K562 (cell line): Measurements from ENCODE around the gene FBLIM1.

ENCODE experiments used
- CREB1 ChIP-seq, 2 experiments: sonication (generic) in 1 of 2; formaldehyde crosslinking in 1 of 2; IDR thresholded peaks; 2 replicates each; pipeline versions ENCODE4 v1.6.1 to v1.8.0; 2012 to 2022; ENCODE audit warnings: inconsistent platforms in 1 of 2, mild to moderate bottlenecking in 1 of 2, missing genetic modification reagents in 1 of 2, moderate library complexity in 1 of 2
- CTCF ChIP-seq, 3 experiments: IDR thresholded peaks in 2 of 3; conservative IDR thresholded peaks in 1 of 3; 2 replicates each; pipeline ENCODE4 v1.5.1; 2011 to 2012; ENCODE audit warnings: low read length in 3 of 3, mild to moderate bottlenecking in 3 of 3, control low read depth in 2 of 3, improper control_type of control experiment in 1 of 3, inconsistent platforms in 1 of 3, low read depth in 1 of 3, mixed read lengths in 1 of 3, moderate library complexity in 1 of 3; ENCODE audit not compliant: insufficient read depth in 2 of 3
- ELF4 ChIP-seq: fragments of 450-650 bp; formaldehyde crosslinking; IDR thresholded peaks from 2 replicates; pipeline ENCODE4 v1.4.0; 2022; ENCODE audit warnings: missing genetic modification characterization
- EZH2 ChIP-seq: IDR thresholded peaks from 2 replicates; pipeline ENCODE4 v1.6.1; 2012; ENCODE audit warnings: low read depth, mild to moderate bottlenecking, inconsistent platforms, low read length, borderline replicate concordance
- MXI1 ChIP-seq: IDR thresholded peaks from 2 replicates; pipeline ENCODE4 v1.6.1; 2011; ENCODE audit warnings: low read depth, mild to moderate bottlenecking, improper control_type of control experiment, low read length
- MYNN ChIP-seq, 2 experiments: sonication (generic); formaldehyde crosslinking in 1 of 2; IDR thresholded peaks; 2 replicates each; pipeline versions ENCODE4 v1.5.0 to v1.6.1; 2016 to 2020; ENCODE audit warnings: antibody characterized with exemption in 1 of 2, missing genetic modification reagents in 1 of 2
- SMC3 ChIP-seq: conservative IDR thresholded peaks from 2 replicates; pipeline ENCODE4 v1.6.1; 2011; ENCODE audit warnings: low read depth, low read length, improper control_type of control experiment; ENCODE audit not compliant: insufficient read depth
- SNAPC5 ChIP-seq: fragments of 250-450 bp; sonication (Bioruptor Pico); IDR thresholded peaks from 2 replicates; pipeline ENCODE4 v1.8.0; 2021; ENCODE audit warnings: moderate library complexity, mild to moderate bottlenecking, inconsistent platforms
- ZNF121 ChIP-seq: sonication (generic); formaldehyde crosslinking; conservative IDR thresholded peaks from 2 replicates; pipeline ENCODE4 v1.8.0; 2022; ENCODE audit warnings: missing genetic modification reagents
- ZZZ3 ChIP-seq: fragments of 450-650 bp; IDR thresholded peaks from 2 replicates; pipeline ENCODE4 v1.6.1; 2016; ENCODE audit warnings: antibody characterized with exemption, mild to moderate bottlenecking, moderate library complexity

GRCh38 chr1:15804060-15804459, 45.5 kb downstream of the FBLIM1 start:
- TF ChIP-seq EZH2 = no peak
- TF ChIP-seq SNAPC5 (CRISPR knock-in tag) = no peak
- TF ChIP-seq MYNN (IDR thresholded peaks at IDR 0.05) = no peak
- TF ChIP-seq MYNN (CRISPR knock-in tag; IDR thresholded peaks at IDR 0.05) = no peak
- no peak for TF ChIP-seq CTCF (IDR thresholded peaks at IDR 0.05 in 2 of 3, conservative IDR thresholded peaks at IDR 0.05 in 1 of 3; ENCODE audit: insufficient read depth in 2 of 3, low read depth in 1 of 3, low read length in 3 of 3)
- TF ChIP-seq SMC3 = no peak
- no peak for TF ChIP-seq ZNF121 (CRISPR knock-in tag)
- no peak for TF ChIP-seq MXI1
- no peak for TF ChIP-seq CREB1 (IDR thresholded peaks at IDR 0.05)
- TF ChIP-seq CREB1 (CRISPR knock-in tag; IDR thresholded peaks at IDR 0.05) = no peak
- TF ChIP-seq ELF4 (CRISPR knock-in tag) = no peak
- no peak for TF ChIP-seq ZZZ3
